IMR-90 (cell line): ENCODE measurements around the gene DMAC2L. TPM values are rescaled to one million over a fixed set of nuclear protein-coding genes. Genes with fewer than 3 reads are reported as not detected.

ENCODE experiments used
- ATAC-seq: fragments of 200-7000 bp; cut with Tn5 transposase; 2 replicates; pipeline ENCODE4 v1.9.1; 2020; ENCODE audit warnings: low read depth, mild to moderate bottlenecking, moderate library complexity
- BruUV-seq: library from RNA; stranded (reverse); fragments of 400-500 nt; replicated peaks from 2 replicates; lab custom pipeline; 2021; lab: Mats Ljungman, UMichigan
- CTCF ChIA-PET: fragments of 300-600 bp; formaldehyde crosslinking; extraction: SDS; loops from one replicate; lab custom pipeline; 2021; ENCODE audit warnings: antibody characterized with exemption; lab: Yijun Ruan, JAX
- POLR2A ChIA-PET: fragments of 300-600 bp; sonication (Branson Sonifier 250); formaldehyde crosslinking; loops from one replicate; lab custom pipeline; 2022; ENCODE audit warnings: antibody characterized with exemption; ENCODE audit not compliant: unreplicated experiment; lab: Charles Lee
- DNase-seq: peaks from one replicate; pipeline ENCODE4 v3.0.0; 2013
- H2AFZ ChIP-seq: replicated peaks from 2 replicates; pipeline ENCODE3; 2013; ENCODE audit warnings: low read length, mild to moderate bottlenecking; ENCODE audit not compliant: poor library complexity
- H2AK5ac ChIP-seq: 2 replicates; pipeline ENCODE4 v1.6.1; 2013; ENCODE audit warnings: low read depth, low read length, inconsistent platforms
- H2AK9ac ChIP-seq: replicated peaks from 2 replicates; pipeline ENCODE3; 2013; ENCODE audit warnings: mild to moderate bottlenecking, low read depth, low read length, moderate library complexity; ENCODE audit not compliant: poor library complexity
- H2BK120ac ChIP-seq: 2 replicates; pipeline ENCODE4 v1.6.1; 2013; ENCODE audit warnings: low read depth, low read length, inconsistent platforms
- H2BK15ac ChIP-seq: 3 replicates; pipeline ENCODE4 v1.6.1; 2013; ENCODE audit warnings: low read depth, low read length, inconsistent platforms
- H2BK20ac ChIP-seq: 2 replicates; pipeline ENCODE4 v1.6.1; 2013; ENCODE audit warnings: low read depth, mild to moderate bottlenecking, inconsistent platforms, low read length, moderate library complexity
- H2BK5ac ChIP-seq: 2 replicates; pipeline ENCODE4 v1.6.1; 2013; ENCODE audit warnings: mild to moderate bottlenecking, low read depth, low read length, inconsistent platforms; ENCODE audit not compliant: poor library complexity, severe bottlenecking
- H3K14ac ChIP-seq: replicated peaks from 2 replicates; pipeline ENCODE4 v1.6.1; 2013; ENCODE audit warnings: low read depth, low read length, inconsistent platforms
- H3K18ac ChIP-seq: 2 replicates; pipeline ENCODE4 v1.6.1; 2013; ENCODE audit warnings: low read depth, low read length, control low read depth
- H3K23ac ChIP-seq: 2 replicates; pipeline ENCODE4 v1.6.1; 2013; ENCODE audit warnings: low read depth, low read length, inconsistent platforms
- H3K27ac ChIP-seq: 2 replicates; pipeline ENCODE4 v1.5.1; 2013; ENCODE audit warnings: mild to moderate bottlenecking, control low read depth, low read length; ENCODE audit not compliant: insufficient read depth
- H3K27me3 ChIP-seq: 2 replicates; pipeline ENCODE4 v1.6.1; 2013; ENCODE audit warnings: low read length; ENCODE audit not compliant: control insufficient read depth, insufficient read depth
- H3K36me3 ChIP-seq: 2 replicates; pipeline ENCODE4 v1.6.1; 2013; ENCODE audit warnings: low read length, mixed read lengths; ENCODE audit not compliant: control insufficient read depth, insufficient read depth
- H3K4ac ChIP-seq: 2 replicates; pipeline ENCODE4 v1.6.1; 2013; ENCODE audit warnings: low read depth, low read length, inconsistent platforms
- H3K4me1 ChIP-seq: 2 replicates; pipeline ENCODE4 v1.6.1; 2013; ENCODE audit warnings: low read length, mixed read lengths; ENCODE audit not compliant: control insufficient read depth, insufficient read depth
- H3K4me2 ChIP-seq: 2 replicates; pipeline ENCODE4 v1.6.1; 2013; ENCODE audit warnings: low read depth, mild to moderate bottlenecking, control low read depth, low read length, moderate library complexity
- H3K4me3 ChIP-seq: 2 replicates; pipeline ENCODE4 v1.5.1; 2013; ENCODE audit warnings: low read depth, mild to moderate bottlenecking, control low read depth, low read length, moderate library complexity; ENCODE audit not compliant: insufficient read depth
- H3K56ac ChIP-seq: 2 replicates; pipeline ENCODE4 v1.6.1; 2013; ENCODE audit warnings: low read length, inconsistent platforms; ENCODE audit not compliant: insufficient read depth; ENCODE audit errors: extremely low read depth
- H3K79me1 ChIP-seq, 2 experiments: 2 replicates each; pipeline ENCODE4 v1.6.1; 2013; ENCODE audit warnings: low read length in 2 of 2, inconsistent platforms in 1 of 2, low read depth in 1 of 2
- H3K9ac ChIP-seq: 2 replicates; pipeline ENCODE4 v1.6.1; 2013; ENCODE audit warnings: low read depth, low read length, control low read depth
- H3K9me1 ChIP-seq: 2 replicates; pipeline ENCODE4 v1.6.1; 2013; ENCODE audit warnings: low read length, inconsistent platforms; ENCODE audit not compliant: insufficient read depth
- H3K9me3 ChIP-seq: 2 replicates; pipeline ENCODE4 v1.6.1; 2013; ENCODE audit warnings: low read length; ENCODE audit not compliant: control insufficient read depth, insufficient read depth
- H4K20me1 ChIP-seq: 2 replicates; pipeline ENCODE4 v1.6.1; 2013; ENCODE audit warnings: low read length, inconsistent platforms; ENCODE audit not compliant: insufficient read depth
- H4K5ac ChIP-seq: 2 replicates; pipeline ENCODE4 v1.6.1; 2013; ENCODE audit warnings: mild to moderate bottlenecking, low read depth, low read length, control low read depth
- H4K8ac ChIP-seq, 2 experiments: 2 replicates each; pipeline ENCODE4 v1.6.1; 2013; ENCODE audit warnings: low read depth in 2 of 2, low read length in 2 of 2, control low read depth in 1 of 2, inconsistent platforms in 1 of 2
- H4K91ac ChIP-seq: 2 replicates; pipeline ENCODE4 v1.6.1; 2013; ENCODE audit warnings: low read depth, low read length, inconsistent platforms; ENCODE audit not compliant: insufficient read depth
- CEBPB ChIP-seq: IDR thresholded peaks from 2 replicates; pipeline ENCODE4 v1.6.1; 2012; ENCODE audit warnings: low read depth, low read length, improper control_type of control experiment
- CHD1 ChIP-seq: IDR thresholded peaks from 2 replicates; pipeline ENCODE4 v1.6.1; 2012; ENCODE audit warnings: low read depth, low read length, improper control_type of control experiment
- CTCF ChIP-seq: conservative IDR thresholded peaks from 2 replicates; pipeline ENCODE4 v1.5.1; 2012; ENCODE audit warnings: mild to moderate bottlenecking, low read depth, low read length, improper control_type of control experiment
- ELK1 ChIP-seq: fragments of 150-350 bp; IDR thresholded peaks from 2 replicates; pipeline ENCODE4 v1.6.1; 2016; ENCODE audit warnings: low read depth, mild to moderate bottlenecking, low read length, moderate library complexity, borderline replicate concordance
- FOS ChIP-seq: fragments of 150-350 bp; IDR thresholded peaks from 2 replicates; pipeline ENCODE4 v1.6.1; 2016; ENCODE audit warnings: low read depth, low read length
- MAFK ChIP-seq: IDR thresholded peaks from 2 replicates; pipeline ENCODE4 v1.6.1; 2012; ENCODE audit warnings: low read depth, low read length, improper control_type of control experiment
- MAZ ChIP-seq: IDR thresholded peaks from 2 replicates; pipeline ENCODE4 v1.6.1; 2012; ENCODE audit warnings: low read depth, mild to moderate bottlenecking, low read length, improper control_type of control experiment, moderate library complexity, borderline replicate concordance
- MXI1 ChIP-seq: IDR thresholded peaks from 2 replicates; pipeline ENCODE4 v1.6.1; 2012; ENCODE audit warnings: low read depth, mild to moderate bottlenecking, low read length, moderate library complexity, borderline replicate concordance
- POLR2A ChIP-seq: IDR thresholded peaks from 2 replicates; pipeline ENCODE4 v1.6.1; 2012; ENCODE audit warnings: mild to moderate bottlenecking, low read depth, low read length
- RAD21 ChIP-seq: IDR thresholded peaks from 2 replicates; pipeline ENCODE4 v1.6.1; 2012; ENCODE audit warnings: low read length, improper control_type of control experiment
- RCOR1 ChIP-seq: IDR thresholded peaks from 2 replicates; pipeline ENCODE4 v1.6.1; 2012; ENCODE audit warnings: mild to moderate bottlenecking, low read length, improper control_type of control experiment; ENCODE audit not compliant: insufficient replicate concordance
- RFX5 ChIP-seq: IDR thresholded peaks from 2 replicates; pipeline ENCODE4 v1.8.0; 2012; ENCODE audit warnings: low read depth, mild to moderate bottlenecking, low read length, moderate library complexity
- WGBS, 2 experiments: methylation state at CpG; one replicate each; pipeline versions ENCODE4 v1.1.5 to v1.1.7; 2013; ENCODE audit warnings: missing lambda C conversion rate in 2 of 2; ENCODE audit not compliant: insufficient read length in 1 of 2; ENCODE audit errors: extremely low coverage in 2 of 2; 5-methylcytosine and 5-hydroxymethylcytosine counted together
- dilution Hi-C: fragments of 300-500 bp; cut with HindIII; formaldehyde crosslinking; loops from one replicate; pipeline ENCODE4 v1.14.3; 2018; ENCODE audit warnings: low sequenced_read_pairs; ENCODE audit not compliant: unreplicated experiment
- in situ Hi-C: fragments of 300-500 bp; cut with MboI; formaldehyde crosslinking; loops from 3 replicates; pipeline ENCODE4 v1.14.3; 2019; ENCODE audit warnings: low sequenced_read_pairs, inconsistent platforms, mixed read lengths
- intact Hi-C: fragments of 100-400 bp; cut with micrococcal nuclease; formaldehyde crosslinking; loops from 2 replicates; pipeline ENCODE4 v1.10.0; 2022
- polyA plus RNA-seq, 3 experiments: library from polyadenylated mRNA; depleted of rRNA; stranded (reverse); fragments of >200 nt; gene quantifications; 2 replicates each; pipeline ENCODE4 v1.2.3, GENCODE V29; 2012; ENCODE audit warnings: low replicate concordance in 1 of 3
- total RNA-seq: library from RNA; depleted of rRNA; stranded (reverse); fragments of >200 nt; gene quantifications from 2 replicates; pipeline ENCODE4 v1.2.3, GENCODE V29; 2012
- TF ChIP-seq, protein P1 (sequence below): fragments of 150-350 bp; IDR thresholded peaks from 2 replicates; pipeline ENCODE4 v1.6.1; 2017; ENCODE audit warnings: mild to moderate bottlenecking, antibody characterized with exemption, low read length, low read depth

Gene DMAC2L
- total and polyA plus RNA-seq, 2 of the 4 experiments (the other 2 are of a cell fraction), result 5.0 to 6.1 TPM

GRCh38 chr14:50290306-50290705, 21.8 kb upstream of the DMAC2L start:
- no peaks in the 10 kb centered on the region for H3K27me3 ChIP-seq
- H3K18ac ChIP-seq, result no peak overlapping the region
- no peaks in the 10 kb centered on the region for H4K20me1 ChIP-seq
- no peaks in the 10 kb centered on the region for H3K79me1 ChIP-seq
- H4K5ac ChIP-seq, result no peak overlapping the region
- ChIA-PET CTCF (no interaction called here), POLR2A (no interaction called here)
- no peak overlapping the region for H3K14ac ChIP-seq
- no peak for ATAC-seq
- H2AK9ac ChIP-seq, result no peak overlapping the region
- H3K9me1 ChIP-seq, result no peaks in the 10 kb centered on the region
- H2AK5ac ChIP-seq, result no peak overlapping the region
- H4K8ac ChIP-seq, result no peak overlapping the region
- H3K4me2 ChIP-seq, result no peak overlapping the region
- no peak overlapping the region for H2BK20ac ChIP-seq
- intact Hi-C loops (no loop called here), dilution Hi-C loops (no loop called here), in situ Hi-C loops (no loop called here)
- no peak overlapping the region for H2AFZ ChIP-seq
- no peak overlapping the region for H3K4ac ChIP-seq
- no peak overlapping the region for H3K56ac ChIP-seq
- WGBS, 2 experiments, result no CpG with 5 or more reads among the region's 5 CpGs
- H2BK120ac ChIP-seq, result no peak overlapping the region
- H3K4me3 ChIP-seq, result no peak overlapping the region
- no peak for DNase-seq
- no TSS peak for BruUV-seq
- TF ChIP-seq CTCF (no peak), MAZ (no peak), RFX5 (no peak), FOS (no peak), CEBPB (no peak), CHD1 (no peak), POLR2A (no peak), RAD21 (no peak), RCOR1 (no peak), MAFK (no peak), MXI1 (no peak), ELK1 (no peak)
- TF ChIP-seq, protein P1, sequence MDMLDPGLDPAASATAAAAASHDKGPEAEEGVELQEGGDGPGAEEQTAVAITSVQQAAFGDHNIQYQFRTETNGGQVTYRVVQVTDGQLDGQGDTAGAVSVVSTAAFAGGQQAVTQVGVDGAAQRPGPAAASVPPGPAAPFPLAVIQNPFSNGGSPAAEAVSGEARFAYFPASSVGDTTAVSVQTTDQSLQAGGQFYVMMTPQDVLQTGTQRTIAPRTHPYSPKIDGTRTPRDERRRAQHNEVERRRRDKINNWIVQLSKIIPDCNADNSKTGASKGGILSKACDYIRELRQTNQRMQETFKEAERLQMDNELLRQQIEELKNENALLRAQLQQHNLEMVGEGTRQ, result no peak
- no peak overlapping the region for H2BK5ac ChIP-seq
- H3K36me3 ChIP-seq, result no peaks in the 10 kb centered on the region
- no peak overlapping the region for H3K27ac ChIP-seq
- H3K9me3 ChIP-seq, result no peaks in the 10 kb centered on the region
- H3K9ac ChIP-seq, result no peak overlapping the region
- H3K4me1 ChIP-seq, result no peaks in the 10 kb centered on the region
- no peak overlapping the region for H4K91ac ChIP-seq
- H3K23ac ChIP-seq, result no peak overlapping the region
- no peak overlapping the region for H2BK15ac ChIP-seq
